OCI-LY3 (cell line): ENCODE data around the gene MTMR1.

Source experiments
- CTCF ChIP-seq: fragments of 200-600, 300-600 bp; sonication (generic); IDR thresholded peaks from 2 replicates; pipeline ENCODE4 v1.5.1; 2014; ENCODE audit warnings: antibody characterized with exemption, low read length, low read depth
- EZH2phosphoT487 ChIP-seq: fragments of 200-600 bp; shearing (Covaris generic); IDR thresholded peaks from 2 replicates; pipeline ENCODE4 v1.6.1; 2018; ENCODE audit warnings: antibody characterized with exemption, mixed run types, low read depth

DNA sequence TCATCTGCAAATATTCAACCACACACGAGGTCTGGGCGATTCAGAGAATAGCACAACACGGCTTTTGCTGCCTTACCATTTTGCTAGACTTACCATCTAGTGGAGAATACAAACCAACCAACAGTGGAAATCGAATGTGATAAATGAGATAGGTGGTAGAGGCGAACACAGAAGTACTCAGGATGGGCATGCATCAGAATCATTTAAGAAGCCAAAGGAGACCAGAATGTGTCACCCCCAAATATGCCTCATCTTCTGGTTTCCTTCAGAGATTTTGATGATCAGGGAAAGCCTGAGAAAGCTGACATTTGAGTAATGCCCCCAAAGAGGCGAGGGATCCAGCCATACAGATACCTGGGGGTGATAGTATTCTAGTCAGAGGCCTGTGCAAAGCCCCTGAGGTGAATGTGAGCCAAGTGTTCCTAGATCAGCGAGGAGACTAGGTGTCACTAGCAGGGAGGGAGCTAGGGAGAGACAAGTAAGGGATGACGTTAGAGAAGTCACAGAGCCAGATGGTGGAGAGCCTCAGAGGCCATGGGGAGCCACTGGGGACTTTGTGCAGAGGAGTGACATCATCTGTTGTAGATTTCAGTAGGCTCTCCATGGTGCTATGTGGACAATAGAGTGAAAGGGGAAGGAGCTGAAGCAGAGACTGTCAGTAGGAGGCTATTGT is 1.7 kb downstream of the MTMR1 start:
- TF ChIP-seq CTCF: no peak
- no peak for TF ChIP-seq EZH2phosphoT487
